Measurements from ENCODE around the gene KCNQ1.
"Not testable (repeated sequence)": the region's sequence is repeated elsewhere in the genome, so short reads cannot be mapped to it uniquely, and the experiment has no call there.

Gene KCNQ1

GRCh38 chr11:2477936-2478335 lies 33.1 kb downstream of the KCNQ1 start:
- DNase-seq = no peak

GRCh38 chr11:2480067-2480873 lies 35.5 kb downstream of the KCNQ1 start:
- not testable (repeated sequence) for DNase-seq

- DNase-seq = no peak
These were observed 36.0 kb downstream of the KCNQ1 start for GRCh38 chr11:2480874-2481220.

DNA sequence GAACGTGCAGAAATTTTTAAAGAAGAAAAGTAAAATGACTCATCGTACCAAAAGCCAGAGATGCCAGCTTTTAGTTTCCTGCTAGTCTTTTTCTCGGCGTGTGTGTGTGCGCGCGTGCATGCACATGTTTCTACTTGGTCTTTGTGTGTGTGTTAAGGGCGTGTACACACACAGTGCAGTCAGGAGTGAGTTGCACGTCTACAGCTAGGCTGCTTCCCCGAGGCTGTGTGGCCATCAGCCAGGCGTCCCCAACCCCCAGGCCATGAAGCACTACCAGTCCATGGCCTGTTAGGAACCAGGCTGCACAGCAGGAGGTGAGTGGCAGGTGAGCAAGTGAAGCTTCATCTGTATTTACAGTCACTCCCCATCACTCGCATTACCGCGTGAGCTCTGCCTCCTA lies 36.4 kb downstream of the KCNQ1 start:
- no peak for DNase-seq

DNA sequence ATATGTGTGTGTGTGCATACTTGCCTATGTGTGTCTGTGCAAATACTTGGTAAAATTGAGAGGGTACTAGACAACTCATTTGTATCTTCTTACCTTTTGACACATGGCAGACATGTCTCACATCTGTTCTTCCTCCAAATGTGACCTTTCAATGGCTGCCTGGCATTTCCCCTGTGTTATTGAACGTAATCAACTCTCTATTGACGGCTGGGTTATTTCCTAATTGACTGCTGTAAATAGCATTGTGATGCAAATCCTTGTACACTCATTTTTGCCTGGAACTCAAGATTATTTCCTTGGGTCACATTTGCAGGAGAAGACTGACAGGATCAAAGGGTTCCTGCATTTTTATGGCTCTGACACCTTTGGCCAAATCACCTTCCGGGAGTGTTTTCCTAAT lies 37.4 kb downstream of the KCNQ1 start:
- DNase-seq = no peak

- no peak for DNase-seq
These were observed 37.9 kb downstream of the KCNQ1 start for GRCh38 chr11:2482745-2483144.

DNA sequence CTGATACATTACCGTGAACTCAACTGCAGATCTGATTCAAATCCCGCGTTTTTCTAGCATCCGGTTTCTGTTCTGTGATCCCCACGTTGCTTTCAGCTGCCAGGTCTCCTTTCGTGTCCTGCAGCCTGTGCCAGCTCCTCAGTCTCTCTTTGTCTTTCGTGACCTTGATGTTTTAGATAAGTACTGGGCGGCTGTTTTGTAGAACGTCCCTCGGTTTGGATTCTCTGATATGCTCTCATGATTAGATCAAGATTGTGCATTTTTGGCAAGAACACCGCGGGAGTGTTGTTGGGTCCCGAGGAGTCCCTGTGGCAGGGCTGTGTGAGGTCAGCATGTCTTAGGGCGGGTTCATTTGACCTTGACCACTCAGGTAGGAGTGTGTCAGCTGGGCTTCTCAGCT lies 38.6 kb downstream of the KCNQ1 start:
- DNase-seq = no peak

- DNase-seq = no peak
These were observed 39.8 kb downstream of the KCNQ1 start for GRCh38 chr11:2484576-2485125.

DNA sequence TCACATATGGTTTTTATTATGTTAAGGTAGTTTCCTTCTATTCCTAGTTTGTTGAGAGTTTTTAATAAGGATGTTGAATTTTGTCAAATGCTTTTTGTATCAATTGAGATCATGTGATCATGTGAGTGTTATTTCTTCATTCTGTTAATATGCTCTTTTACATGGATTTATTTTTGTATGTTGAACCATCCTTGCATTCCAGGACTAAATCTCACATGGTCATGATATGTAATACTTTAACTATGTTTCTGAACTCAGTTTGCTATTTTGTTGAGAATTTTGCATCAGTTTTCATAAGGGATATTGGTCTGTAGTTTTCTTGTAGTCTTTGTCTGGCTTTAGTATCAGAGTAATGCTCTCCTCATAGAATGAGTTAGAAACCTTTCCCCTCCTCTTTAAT lies 43.2 kb downstream of the KCNQ1 start:
- DNase-seq = no peak

DNA sequence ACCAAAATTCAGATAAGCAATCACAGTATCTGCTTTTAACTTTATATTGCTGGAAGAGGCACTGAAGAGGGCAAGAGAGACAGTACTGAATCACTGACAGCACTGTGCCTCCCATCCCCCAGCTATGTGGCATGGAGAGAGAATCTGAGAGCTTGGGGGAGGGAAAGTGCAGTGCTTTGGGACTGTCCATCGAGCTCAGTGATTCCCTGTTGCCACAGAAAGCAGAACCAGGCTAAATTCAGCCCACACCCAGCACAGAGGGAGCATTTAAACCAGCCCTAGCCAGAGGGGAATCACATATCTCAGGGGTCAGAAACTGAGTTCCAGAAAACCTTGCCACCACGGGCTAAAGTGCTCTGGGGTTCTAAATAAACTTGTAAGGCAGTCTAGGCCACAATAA lies 44.3 kb downstream of the KCNQ1 start:
- no peak for DNase-seq

DNA sequence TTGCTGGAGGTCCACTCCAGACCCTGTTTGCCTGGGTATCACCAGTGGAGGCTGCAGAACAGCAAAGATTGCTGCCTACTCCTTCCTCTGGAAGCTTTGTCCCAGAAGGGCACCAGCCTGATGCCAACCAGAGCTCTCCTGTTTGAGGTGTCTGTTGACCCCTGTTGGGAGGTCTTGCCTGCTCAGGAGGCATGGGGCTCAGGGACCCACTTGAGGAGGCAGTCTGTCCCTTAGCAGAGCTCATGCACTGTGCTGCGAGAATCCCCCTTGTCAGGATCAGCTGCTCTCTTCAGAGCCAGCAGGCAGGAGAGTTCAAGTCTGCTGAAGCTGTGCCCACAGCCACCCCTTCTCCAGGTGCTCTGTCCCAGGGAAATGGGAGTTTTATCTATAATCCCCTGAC lies 53.1 kb downstream of the KCNQ1 start:
- not testable (repeated sequence) for DNase-seq

DNA sequence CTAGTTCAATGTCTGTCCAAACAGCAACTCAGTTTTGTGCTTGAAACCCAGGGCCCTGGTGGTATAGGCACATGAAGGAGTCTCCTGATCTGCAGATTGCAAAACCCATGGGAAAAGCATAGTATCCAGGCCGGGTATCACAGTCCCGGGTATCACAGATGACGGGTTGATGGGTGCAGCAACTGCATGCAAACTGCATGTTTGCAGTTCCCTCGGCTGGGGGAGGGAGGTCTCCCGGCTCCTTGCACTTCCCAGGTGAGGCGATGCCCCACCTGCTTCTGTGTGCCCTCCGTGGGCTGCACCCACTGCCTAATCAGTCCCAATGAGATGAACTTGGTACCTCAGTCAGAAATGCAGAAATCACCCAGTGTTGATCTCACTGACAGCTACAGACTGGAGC lies 53.9 kb downstream of the KCNQ1 start:
- DNase-seq = no peak

GRCh38 chr11:2507212-2507901 lies 62.5 kb downstream of the KCNQ1 start:
- no peak for DNase-seq

- no peak for DNase-seq
These were observed 63.3 kb downstream of the KCNQ1 start for GRCh38 chr11:2507945-2508749.

DNA sequence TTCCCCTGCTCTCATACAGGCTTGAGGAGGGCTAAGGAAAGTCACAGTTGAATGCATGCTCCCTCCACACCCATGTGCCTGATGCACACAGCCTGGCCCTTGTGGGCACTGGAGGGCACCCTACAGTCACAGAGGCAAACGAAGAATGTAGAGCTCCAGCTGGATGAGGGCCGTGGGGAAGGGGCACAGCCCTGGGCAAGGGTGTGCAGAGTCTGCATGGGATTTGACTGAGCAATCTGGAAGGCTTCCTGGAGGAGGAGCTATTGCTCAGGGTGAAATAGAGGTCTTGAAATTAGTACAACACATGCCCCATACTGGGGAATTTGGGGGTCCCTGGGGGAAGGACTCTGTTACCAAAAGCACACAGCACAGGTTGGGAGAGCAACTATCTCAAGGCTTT lies 64.0 kb downstream of the KCNQ1 start:
- no peak for DNase-seq

DNA sequence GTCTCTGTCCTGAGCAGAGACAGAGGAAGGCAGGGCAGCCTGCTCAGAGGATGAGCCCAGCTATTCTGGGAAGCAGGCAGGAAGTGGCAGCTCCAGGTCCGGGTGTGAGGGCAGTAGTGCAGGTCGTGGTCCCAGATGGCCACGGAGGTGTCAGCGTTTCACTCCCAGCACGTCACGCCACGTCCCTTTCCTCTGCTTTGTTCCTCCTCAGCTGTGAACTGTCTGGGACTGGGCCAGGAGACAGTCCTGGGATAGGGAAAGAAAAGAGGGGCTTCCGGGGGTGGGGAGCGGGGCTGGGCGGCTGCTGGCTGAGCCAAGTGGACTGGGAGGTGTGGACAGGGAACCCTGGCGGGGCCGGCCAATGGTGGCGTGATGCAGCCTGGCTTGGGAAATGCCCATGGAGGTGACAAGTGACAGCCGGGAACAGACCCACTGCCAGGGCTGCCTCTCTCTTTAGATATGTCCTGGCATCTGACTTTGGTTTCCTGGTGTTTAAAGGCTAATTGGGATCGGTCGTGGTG lies 64.7 kb downstream of the KCNQ1 start:
- no peak for DNase-seq

- DNase-seq = no peak
These were observed 66.0 kb downstream of the KCNQ1 start for GRCh38 chr11:2510626-2511402.

DNA sequence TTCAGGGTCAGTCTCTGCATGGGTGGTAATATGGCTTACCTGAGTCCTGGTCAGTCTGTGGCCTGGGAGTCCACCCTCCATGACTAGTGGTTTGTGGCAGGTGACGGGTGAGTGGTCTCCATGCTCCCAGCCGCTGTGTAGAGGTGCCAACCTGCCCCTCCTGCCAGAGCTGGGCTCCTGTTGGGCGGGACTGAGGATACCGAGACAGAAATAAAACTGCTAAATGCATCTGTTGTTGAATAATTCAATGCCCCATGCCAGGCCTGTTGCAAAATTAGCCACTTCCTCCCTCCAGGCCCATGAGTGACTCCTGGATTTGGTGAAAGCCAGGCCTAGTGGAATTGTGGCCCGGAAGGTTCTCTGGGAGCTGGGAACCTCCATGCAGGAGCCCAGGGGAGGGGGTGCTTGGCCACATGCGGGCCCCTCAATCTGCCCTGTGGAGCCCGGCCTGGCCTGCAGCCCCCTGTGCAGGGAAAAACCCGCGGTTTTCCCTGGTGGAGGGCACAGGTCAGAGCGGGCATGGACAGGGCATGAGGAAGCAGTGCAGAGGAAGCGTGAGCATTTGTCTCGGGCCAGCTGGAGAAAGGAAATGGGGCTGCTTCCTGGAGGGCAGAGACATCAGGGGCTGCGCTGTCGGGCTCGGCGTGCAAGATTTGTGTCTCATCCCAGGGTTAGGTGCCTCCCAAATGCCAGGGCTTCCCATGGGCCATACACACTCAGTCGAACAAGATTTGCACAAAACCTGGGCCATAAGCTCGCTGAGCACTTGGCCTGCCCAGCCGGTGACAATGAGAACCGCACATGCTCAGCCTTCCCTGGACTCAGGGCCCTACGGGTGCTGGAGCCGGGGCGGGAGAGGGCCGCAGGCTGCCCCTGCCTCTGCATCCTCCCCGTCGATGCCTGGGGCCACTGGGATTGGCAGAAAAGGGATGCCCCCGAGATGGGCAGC lies 66.9 kb downstream of the KCNQ1 start:
- DNase-seq = no peak

- no peak for DNase-seq
These were observed 67.9 kb downstream of the KCNQ1 start for GRCh38 chr11:2512431-2513407.

GRCh38 chr11:2513441-2513840 lies 68.6 kb downstream of the KCNQ1 start:
- DNase-seq = no peak
